Aorta (tissue), 5 donors: ENCODE data around the gene PTPN12. TPM values are rescaled to one million over a fixed set of nuclear protein-coding genes. Genes with fewer than 3 reads are reported as not detected.

ENCODE experiments used
- ATAC-seq: fragments of 200-7000 bp; cut with Tn5 transposase; one replicate; pipeline ENCODE4 v1.9.1; 2022; ENCODE audit warnings: moderate library complexity; ENCODE audit not compliant: low FRiP score
- DNase-seq, 2 donors: peaks; one replicate each; pipeline ENCODE4 v3.0.0-alpha.2; 2020
- H3K27ac ChIP-seq, 2 donors: one replicate each; pipeline ENCODE4 v1.5.1; 2013; ENCODE audit warnings: low read length in 2 of 2, mild to moderate bottlenecking in 2 of 2, moderate library complexity in 2 of 2, control low read depth in 1 of 2, inconsistent platforms in 1 of 2, low read depth in 1 of 2
- H3K27me3 ChIP-seq, 2 donors: one replicate each; pipeline ENCODE4 v1.6.1; 2013; ENCODE audit warnings: control low read depth in 1 of 2, low read length in 1 of 2, mild to moderate bottlenecking in 1 of 2, moderate library complexity in 1 of 2; ENCODE audit not compliant: insufficient read depth in 2 of 2, control insufficient read depth in 1 of 2
- H3K36me3 ChIP-seq, 2 donors: one replicate each; pipeline ENCODE4 v1.6.1; 2013; ENCODE audit warnings: control low read depth in 1 of 2, low read length in 1 of 2, mild to moderate bottlenecking in 1 of 2; ENCODE audit not compliant: insufficient read depth in 2 of 2, control insufficient read depth in 1 of 2
- H3K4me1 ChIP-seq, 2 donors: one replicate each; pipeline ENCODE4 v1.6.1; 2013; ENCODE audit warnings: low read length in 2 of 2, control low read depth in 1 of 2, mild to moderate bottlenecking in 1 of 2, moderate library complexity in 1 of 2; ENCODE audit not compliant: insufficient read depth in 2 of 2, control insufficient read depth in 1 of 2
- H3K4me3 ChIP-seq, 2 donors: one replicate each; pipeline ENCODE4 v1.5.1; 2013; ENCODE audit warnings: low read length in 2 of 2, control low read depth in 1 of 2, mild to moderate bottlenecking in 1 of 2
- H3K9me3 ChIP-seq: one replicate; pipeline ENCODE4 v1.6.1; 2013; ENCODE audit warnings: mild to moderate bottlenecking, low read length; ENCODE audit not compliant: control insufficient read depth
- WGBS, 2 donors: extraction: QIAGEN DNeasy Blood & Tissue Kit; methylation state at CpG; one replicate each; pipeline ENCODE4 v1.1.7; 2013; 5-methylcytosine and 5-hydroxymethylcytosine counted together
- intact Hi-C, 2 donors: fragments of 100-400 bp; cut with DNase I; formaldehyde crosslinking; loops; one replicate each; pipeline versions ENCODE4 v1.14.2 to v1.15.0; 2022
- polyA plus RNA-seq, 2 donors: library from polyadenylated mRNA; stranded (reverse); fragments of 200-250 nt; gene quantifications; one replicate each; pipeline ENCODE4 v1.2.3, GENCODE V29; 2013
- total RNA-seq, 2 donors: library from RNA; stranded (reverse); fragmentation: NEBNext Ultra II Directional; extraction: Animal tissue kit (Norgen Biotek cat#: 25700); gene quantifications; one replicate each; pipeline ENCODE4 v1.2.1, GENCODE V29; 2021
- donor health status: healthy with polysubstance abuse.
- donor health status: Bipolar disorder and iron deficiency.
- donor health status: DM: no; HTN: no; CAD: no.
- donor health status: DM: no; HTN: no; CAD: no.
- donor health status: DM: yes; HTN: yes; CAD: no.

Gene PTPN12
- total and polyA plus RNA-seq, 4 donors, result 54.0 to 128 (median 78.5) TPM

GRCh38 chr7:77674878-77675277, 137.8 kb downstream of the PTPN12 start:
- Histone ChIP-seq H3K27ac (no peak overlapping the region), H3K4me1 (no peaks in the 10 kb centered on the region), H3K4me3 (no peak overlapping the region), H3K27me3 (no peaks in the 10 kb centered on the region), H3K36me3 (no peaks in the 10 kb centered on the region), H3K9me3 (no peaks in the 10 kb centered on the region)
- intact Hi-C loops, result no loop called here
- WGBS, 2 donors, result 85 to 89% methylated on average over 5 of the region's 5 CpGs
- DNase-seq (no peak), ATAC-seq (no peak)

- H3K4me1 ChIP-seq, result no peaks in the 10 kb centered on the region
- intact Hi-C loops, result no loop called here
- no peak overlapping the region for H3K27ac ChIP-seq
- H3K9me3 ChIP-seq, result no peaks in the 10 kb centered on the region
- no peak overlapping the region for H3K4me3 ChIP-seq
- DNase-seq (no peak), ATAC-seq (no peak)
- H3K36me3 ChIP-seq, result no peaks in the 10 kb centered on the region
- H3K27me3 ChIP-seq, result no peaks in the 10 kb centered on the region
These were observed 142.5 kb downstream of the PTPN12 start for GRCh38 chr7:77679608-77680007.

DNA sequence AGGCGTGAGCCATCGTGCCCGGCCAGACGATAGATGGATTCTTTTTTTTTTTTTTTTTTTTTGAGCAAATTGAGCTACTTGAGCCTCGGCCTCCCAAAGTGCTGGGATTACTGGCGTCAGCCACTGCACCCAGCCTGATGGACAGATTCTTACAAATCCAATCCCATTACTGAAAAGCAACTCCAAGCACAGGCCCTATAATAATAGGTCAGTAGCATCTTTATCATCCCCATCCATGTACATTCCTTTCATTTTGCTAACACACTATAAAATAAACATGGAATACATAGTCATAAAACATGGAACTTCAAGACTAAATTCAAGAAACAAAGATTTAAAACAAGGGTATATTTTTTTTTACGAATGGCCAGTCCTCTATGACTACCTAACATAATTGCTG, 143.2 kb downstream of the PTPN12 start:
- Histone ChIP-seq H3K4me1 (peaks cover 0 to 3% of the 10 kb centered on the region in 2 donors), H3K27ac (no peak overlapping the region), H3K4me3 (no peak overlapping the region), H3K36me3 (no peaks in the 10 kb centered on the region), H3K27me3 (no peaks in the 10 kb centered on the region), H3K9me3 (no peaks in the 10 kb centered on the region)
- intact Hi-C loops, result no loop called here
- ATAC-seq, result no peak
- WGBS, 2 donors, result 95 to 96% methylated on average over 7 of the region's 7 CpGs
- no peak for DNase-seq

GRCh38 chr7:77684030-77684429, 146.9 kb downstream of the PTPN12 start:
- Histone ChIP-seq H3K27ac (no peak overlapping the region), H3K4me1 (peaks cover 0 to 4% of the 10 kb centered on the region in 2 donors), H3K27me3 (no peaks in the 10 kb centered on the region), H3K4me3 (no peak overlapping the region), H3K36me3 (no peaks in the 10 kb centered on the region), H3K9me3 (no peaks in the 10 kb centered on the region)
- WGBS, 2 donors, result 27 to 40% methylated on average over 9 of the region's 9 CpGs
- DNase-seq (no peak), ATAC-seq (no peak)
- intact Hi-C loops, result no loop called here

DNA sequence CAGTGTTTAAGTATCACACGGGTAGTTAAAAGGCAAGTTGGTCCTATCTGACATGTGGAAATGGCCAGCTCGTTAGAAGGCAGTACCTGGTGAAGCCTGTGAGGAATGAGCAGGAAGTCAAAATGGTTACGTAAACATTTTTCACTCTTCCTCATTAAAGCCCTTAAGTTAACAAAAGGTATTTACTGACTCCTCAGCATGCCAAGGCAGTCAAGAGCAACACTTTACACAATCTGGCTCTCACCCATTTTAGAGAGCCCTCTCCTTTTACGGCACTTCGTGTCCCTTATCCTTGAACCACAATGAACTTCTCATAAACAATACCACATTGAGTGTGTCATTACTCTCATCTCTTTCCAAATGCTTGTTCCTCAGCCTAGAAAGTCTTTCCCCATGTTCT, 148.1 kb downstream of the PTPN12 start:
- Histone ChIP-seq H3K4me1 (peaks cover 0 to 4% of the 10 kb centered on the region in 2 donors), H3K4me3 (no peak overlapping the region), H3K27ac (no peak overlapping the region), H3K27me3 (no peaks in the 10 kb centered on the region), H3K36me3 (peaks cover 0 to under 1% of the 10 kb centered on the region in 2 donors), H3K9me3 (no peaks in the 10 kb centered on the region)
- intact Hi-C loops, result no loop called here
- DNase-seq (no peak), ATAC-seq (no peak)
- 52 to 53% methylated on average over 5 of the region's 5 CpGs for WGBS, 2 donors

DNA sequence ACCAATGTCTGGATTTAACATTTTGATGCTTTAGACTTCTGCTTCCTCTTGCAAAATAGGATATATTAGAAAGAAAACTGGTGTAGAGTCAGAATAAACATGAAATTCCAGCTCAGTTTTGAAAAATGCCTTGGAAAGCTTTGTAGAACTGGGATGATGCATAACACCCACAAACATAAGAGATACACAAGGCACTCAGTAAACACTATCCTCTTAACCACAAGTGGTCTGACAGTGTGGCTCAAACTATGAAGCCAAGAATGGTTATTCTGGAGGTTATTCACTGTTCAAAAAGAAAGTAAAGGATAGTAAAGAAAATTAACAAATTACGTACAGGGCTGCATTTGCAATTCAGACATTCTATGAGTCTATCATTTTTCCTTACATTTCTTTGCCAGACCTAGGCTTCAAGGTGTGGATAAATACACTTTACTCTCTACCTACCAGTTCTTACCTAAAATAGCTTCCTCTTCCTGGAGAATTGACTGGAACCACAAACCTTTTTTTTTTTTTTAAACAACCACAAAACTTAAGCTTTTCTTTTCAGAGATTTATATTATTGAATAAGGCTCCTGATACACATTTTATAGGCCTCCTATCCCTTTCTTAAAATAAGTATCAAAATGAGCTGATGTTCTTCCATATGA, 150.1 kb downstream of the PTPN12 start:
- Histone ChIP-seq H3K4me1 (peaks cover 0 to 4% of the 10 kb centered on the region in 2 donors), H3K27ac (no peak overlapping the region), H3K36me3 (peaks cover 0 to 2% of the 10 kb centered on the region in 2 donors), H3K27me3 (no peaks in the 10 kb centered on the region), H3K9me3 (no peaks in the 10 kb centered on the region), H3K4me3 (no peak overlapping the region)
- intact Hi-C loops, result no loop called here
- DNase-seq (no peak), ATAC-seq (no peak)
- WGBS, 2 donors, result 85 to 92% methylated on average over 1 of the region's 1 CpG

DNA sequence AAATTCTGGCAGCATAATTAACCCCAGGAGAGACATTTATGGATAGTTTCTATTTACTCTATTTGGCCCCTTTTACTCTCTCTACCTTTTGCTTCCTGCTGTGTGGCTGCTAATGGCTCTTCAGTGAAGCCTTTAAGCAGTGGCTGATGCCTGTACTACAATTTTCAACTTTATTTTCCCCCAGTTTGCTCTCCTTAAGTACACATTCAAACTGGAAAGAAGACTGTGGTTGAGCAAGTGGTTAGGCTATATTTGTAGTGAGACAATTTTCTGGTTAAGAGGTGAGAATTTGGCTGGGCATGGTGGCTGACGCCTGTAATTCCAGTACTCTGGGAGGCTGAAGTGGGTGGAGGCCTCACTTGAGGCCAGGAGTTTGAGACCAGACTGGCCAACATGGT, 150.7 kb downstream of the PTPN12 start:
- Histone ChIP-seq H3K9me3 (no peaks in the 10 kb centered on the region), H3K27me3 (no peaks in the 10 kb centered on the region), H3K27ac (no peak overlapping the region), H3K4me3 (no peak overlapping the region), H3K4me1 (peaks cover 0 to 4% of the 10 kb centered on the region in 2 donors), H3K36me3 (peaks cover 0 to 2% of the 10 kb centered on the region in 2 donors)
- intact Hi-C loops, result no loop called here
- WGBS, 2 donors, result 99 to 100% methylated on average over 1 of the region's 1 CpG
- DNase-seq (no peak), ATAC-seq (no peak)

Other genes starting within 250 kb of the PTPN12 start
- gene GSAP, start 120.9 kb upstream of the PTPN12 start, total RNA-seq, result 10 to 100 TPM; 10.2 to 24.1 TPM
- 1 to 10 TPM; 3.7 to 5.8 TPM for gene GSAP, start 120.9 kb upstream of the PTPN12 start, polyA plus RNA-seq
- gene RSBN1L, start 159.2 kb downstream of the PTPN12 start, total RNA-seq, result 10 to 100 TPM; 19.7 to 25.4 TPM
- gene RSBN1L, start 159.2 kb downstream of the PTPN12 start, polyA plus RNA-seq, result 10 to 100 TPM in 1 of 2 donors, 1 to 10 TPM in 1; 3.0 to 12.5 TPM